ENCODE measurements around the gene BRD4. TPM values are rescaled to one million over a fixed set of nuclear protein-coding genes. Genes with fewer than 3 reads are reported as not detected.
A peak's percentile ranks its signal among the peaks of the same experiment; 100 is the strongest.

Gene BRD4
- total and polyA plus RNA-seq, 5 donors from 2014 or later = 6.6 to 168 (median 9.4) TPM

GRCh38 chr19:15218501-15218900 lies 113.8 kb downstream of the BRD4 start:
- no peaks in the 10 kb centered on the region for H3K36me3 ChIP-seq (ENCODE audit: control insufficient read depth, insufficient read depth, low read length)
- no peak overlapping the region for H3K4me3 ChIP-seq (ENCODE audit: low read depth, low read length)
- no peak overlapping the region for H3K27ac ChIP-seq (ENCODE audit: insufficient read depth, low read length, poor library complexity, severe bottlenecking)
- H3K4me1 ChIP-seq (ENCODE audit: control insufficient read depth, insufficient read depth, low read length, poor library complexity, severe bottlenecking) = peaks cover 10% of the 10 kb centered on the region
- Mint-ChIP-seq H3K36me3 (peaks cover 3% of the 10 kb centered on the region), H3K4me1 (peaks cover 0 to 12% (median 3%) of the 10 kb centered on the region in 4 donors), H3K27ac (no peak overlapping the region), H3K27me3 (peaks cover 19% of the 10 kb centered on the region), H3K9me3 (no peaks in the 10 kb centered on the region), H3K4me3 (no peak overlapping the region)
- ATAC-seq (ENCODE audit: low read depth in 2 of 2) (no peak), DNase-seq (no peak)
- peaks cover 8% of the 10 kb centered on the region for H3K27me3 ChIP-seq (ENCODE audit: control insufficient read depth, insufficient read depth, low read length)
- no peaks in the 10 kb centered on the region for H3K9me3 ChIP-seq (ENCODE audit: control insufficient read depth in 2 of 2, low read length in 2 of 2)

GRCh38 chr19:15216363-15216762 lies 116.0 kb downstream of the BRD4 start:
- Mint-ChIP-seq H3K27ac (peak overlapping the region in 1 of 3 donors; percentile 32), H3K27me3 (peaks cover 8% of the 10 kb centered on the region), H3K9me3 (no peaks in the 10 kb centered on the region), H3K36me3 (no peaks in the 10 kb centered on the region), H3K4me1 (no peaks in the 10 kb centered on the region), H3K4me3 (no peak overlapping the region)
- DNase-seq (no peak), ATAC-seq (ENCODE audit: low read depth in 2 of 2) (no peak)
- no peaks in the 10 kb centered on the region for H3K27me3 ChIP-seq (ENCODE audit: control insufficient read depth, insufficient read depth, low read length)
- no peaks in the 10 kb centered on the region for H3K9me3 ChIP-seq (ENCODE audit: control insufficient read depth in 2 of 2, low read length in 2 of 2)
- H3K4me3 ChIP-seq (ENCODE audit: low read depth, low read length) = no peak overlapping the region
- no peak overlapping the region for H3K27ac ChIP-seq (ENCODE audit: insufficient read depth, low read length, poor library complexity, severe bottlenecking)
- H3K4me1 ChIP-seq (ENCODE audit: control insufficient read depth, insufficient read depth, low read length, poor library complexity, severe bottlenecking) = no peaks in the 10 kb centered on the region
- no peaks in the 10 kb centered on the region for H3K36me3 ChIP-seq (ENCODE audit: control insufficient read depth, insufficient read depth, low read length)

- Histone ChIP-seq H3K4me3 (ENCODE audit: low read depth, low read length) (no peak overlapping the region), H3K4me1 (ENCODE audit: control insufficient read depth, insufficient read depth, low read length, poor library complexity, severe bottlenecking) (no peaks in the 10 kb centered on the region), H3K9me3 (ENCODE audit: control insufficient read depth in 2 of 2, low read length in 2 of 2) (no peaks in the 10 kb centered on the region), H3K27me3 (ENCODE audit: control insufficient read depth, insufficient read depth, low read length) (no peaks in the 10 kb centered on the region), H3K36me3 (ENCODE audit: control insufficient read depth, insufficient read depth, low read length) (no peaks in the 10 kb centered on the region), H3K27ac (ENCODE audit: insufficient read depth, low read length, poor library complexity, severe bottlenecking) (no peak overlapping the region)
- H3K27ac Mint-ChIP-seq = peak overlapping the region in 1 of 3 donors; percentile 86
- H3K36me3 Mint-ChIP-seq = no peaks in the 10 kb centered on the region
- H3K9me3 Mint-ChIP-seq = no peaks in the 10 kb centered on the region
- H3K27me3 Mint-ChIP-seq = peaks cover 8% of the 10 kb centered on the region
- ATAC-seq (ENCODE audit: low read depth in 2 of 2) (no peak), DNase-seq (no peak)
- H3K4me3 Mint-ChIP-seq = no peak overlapping the region
- no peaks in the 10 kb centered on the region for H3K4me1 Mint-ChIP-seq
Observed at GRCh38 chr19:15213715-15214381, 118.5 kb downstream of the BRD4 start.

- no peaks in the 10 kb centered on the region for H3K36me3 ChIP-seq (ENCODE audit: control insufficient read depth, insufficient read depth, low read length)
- no peaks in the 10 kb centered on the region for H3K27me3 ChIP-seq (ENCODE audit: control insufficient read depth, insufficient read depth, low read length)
- no peak overlapping the region for H3K4me3 ChIP-seq (ENCODE audit: low read depth, low read length)
- DNase-seq (no peak), ATAC-seq (ENCODE audit: low read depth in 2 of 2) (no peak)
- peaks cover 8% of the 10 kb centered on the region for H3K27me3 Mint-ChIP-seq
- no peak overlapping the region for H3K4me3 Mint-ChIP-seq
- H3K4me1 ChIP-seq (ENCODE audit: control insufficient read depth, insufficient read depth, low read length, poor library complexity, severe bottlenecking) = no peaks in the 10 kb centered on the region
- no peaks in the 10 kb centered on the region for H3K9me3 ChIP-seq (ENCODE audit: control insufficient read depth in 2 of 2, low read length in 2 of 2)
- H3K4me1 Mint-ChIP-seq = no peaks in the 10 kb centered on the region
- no peak overlapping the region for H3K27ac ChIP-seq (ENCODE audit: insufficient read depth, low read length, poor library complexity, severe bottlenecking)
- H3K27ac Mint-ChIP-seq = no peak overlapping the region
- H3K36me3 Mint-ChIP-seq = no peaks in the 10 kb centered on the region
- H3K9me3 Mint-ChIP-seq = no peaks in the 10 kb centered on the region
Observed at GRCh38 chr19:15212711-15213110, 119.6 kb downstream of the BRD4 start.

GRCh38 chr19:15210323-15210781 lies 122.0 kb downstream of the BRD4 start:
- DNase-seq (no peak), ATAC-seq (ENCODE audit: low read depth in 2 of 2) (peak; percentile 28 to 31)
- Mint-ChIP-seq H3K9me3 (peaks cover 0 to 3% (median 0%) of the 10 kb centered on the region in 7 donors), H3K27ac (no peak overlapping the region), H3K4me3 (no peak overlapping the region), H3K27me3 (peaks cover 13% of the 10 kb centered on the region), H3K36me3 (no peaks in the 10 kb centered on the region), H3K4me1 (no peaks in the 10 kb centered on the region)
- Histone ChIP-seq H3K27ac (ENCODE audit: insufficient read depth, low read length, poor library complexity, severe bottlenecking) (no peak overlapping the region), H3K4me3 (ENCODE audit: low read depth, low read length) (no peak overlapping the region), H3K4me1 (ENCODE audit: control insufficient read depth, insufficient read depth, low read length, poor library complexity, severe bottlenecking) (no peaks in the 10 kb centered on the region), H3K9me3 (ENCODE audit: control insufficient read depth in 2 of 2, low read length in 2 of 2) (no peaks in the 10 kb centered on the region), H3K27me3 (ENCODE audit: control insufficient read depth, insufficient read depth, low read length) (no peaks in the 10 kb centered on the region), H3K36me3 (ENCODE audit: control insufficient read depth, insufficient read depth, low read length) (no peaks in the 10 kb centered on the region)

- Mint-ChIP-seq H3K27me3 (peaks cover 58% of the 10 kb centered on the region), H3K9me3 (peaks cover 0 to 9% (median 0%) of the 10 kb centered on the region in 7 donors), H3K4me3 (peak overlapping the region in 2 of 4 donors; percentile 62 to 75), H3K27ac (peak overlapping the region in 1 of 3 donors; percentile 87), H3K36me3 (peaks cover 3% of the 10 kb centered on the region), H3K4me1 (peaks cover 0 to 22% (median 10%) of the 10 kb centered on the region in 4 donors)
- H3K27ac ChIP-seq (ENCODE audit: insufficient read depth, low read length, poor library complexity, severe bottlenecking) = no peak overlapping the region
- H3K4me3 ChIP-seq (ENCODE audit: low read depth, low read length) = no peak overlapping the region
- H3K9me3 ChIP-seq (ENCODE audit: control insufficient read depth in 2 of 2, low read length in 2 of 2) = no peaks in the 10 kb centered on the region
- H3K27me3 ChIP-seq (ENCODE audit: control insufficient read depth, insufficient read depth, low read length) = peaks cover 20% of the 10 kb centered on the region
- no peaks in the 10 kb centered on the region for H3K36me3 ChIP-seq (ENCODE audit: control insufficient read depth, insufficient read depth, low read length)
- H3K4me1 ChIP-seq (ENCODE audit: control insufficient read depth, insufficient read depth, low read length, poor library complexity, severe bottlenecking) = peaks cover 8% of the 10 kb centered on the region
- ATAC-seq (ENCODE audit: low read depth in 2 of 2) (no peak), DNase-seq (no peak)
Observed at GRCh38 chr19:15201374-15202023, 130.8 kb downstream of the BRD4 start.

GRCh38 chr19:15200553-15201364 lies 131.6 kb downstream of the BRD4 start, which contains the start of gene NOTCH3:
TSS of gene NOTCH3 (minus strand) at chr19:15200995. CDS start at chr19:15200905, 90 bp downstream.
- H3K27me3 Mint-ChIP-seq = peaks cover 59% of the 10 kb centered on the region
- DNase-seq = no peak
- no peak within 1 kb of the TSS for H3K4me3 ChIP-seq (ENCODE audit: low read depth, low read length)
- H3K9me3 Mint-ChIP-seq = peaks cover 0 to 9% (median 0%) of the 10 kb centered on the region in 7 donors
- no peaks in the 10 kb centered on the region for H3K9me3 ChIP-seq (ENCODE audit: control insufficient read depth in 2 of 2, low read length in 2 of 2)
- H3K4me1 ChIP-seq (ENCODE audit: control insufficient read depth, insufficient read depth, low read length, poor library complexity, severe bottlenecking) = peaks cover 8% of the 10 kb centered on the region
- H3K4me1 Mint-ChIP-seq = peaks cover 0 to 25% (median 11%) of the 10 kb centered on the region in 4 donors
- H3K27ac Mint-ChIP-seq = peak within 1 kb of the TSS in 1 of 3 donors; percentile 87
- peak within 1 kb of the TSS in 2 of 4 donors; percentile 62 to 75 for H3K4me3 Mint-ChIP-seq
- ATAC-seq (ENCODE audit: low read depth in 2 of 2) = no peak
- H3K27me3 ChIP-seq (ENCODE audit: control insufficient read depth, insufficient read depth, low read length) = peaks cover 20% of the 10 kb centered on the region
- peaks cover 3% of the 10 kb centered on the region for H3K36me3 Mint-ChIP-seq
- H3K36me3 ChIP-seq (ENCODE audit: control insufficient read depth, insufficient read depth, low read length) = no peaks in the 10 kb centered on the region
- no peak within 1 kb of the TSS for H3K27ac ChIP-seq (ENCODE audit: insufficient read depth, low read length, poor library complexity, severe bottlenecking)

All from CD4-positive, CD25-positive, alpha-beta regulatory T cell (primary cell).